HG03097 (cell line): ENCODE measurements around the gene ANKRA2.

Experiments
- ATAC-seq: cut with Tn5 transposase; IDR thresholded peaks from one replicate; pipeline ENCODE4 v1.9.1; 2021; ENCODE audit not compliant: unreplicated experiment, low FRiP score

Gene ANKRA2

GRCh38 chr5:73565139-73565968 lies at the start of gene ANKRA2, which contains the start of gene UTP15:
Gene ANKRA2, minus strand, starts transcription at chr5:73565639. Its CDS starts 2,758 bp downstream, at chr5:73562881.
Gene UTP15, plus strand, starts transcription at chr5:73565743. Its CDS starts 1,602 bp downstream, at chr5:73567345.
- ATAC-seq = peak; percentile 87

GRCh38 chr5:73615085-73615484 lies 49.6 kb upstream of the ANKRA2 start:
- ATAC-seq = no peak

- no peak for ATAC-seq
Measured at GRCh38 chr5:73612799-73613198, 47.4 kb upstream of the ANKRA2 start.

GRCh38 chr5:73607228-73607627 lies 41.8 kb upstream of the ANKRA2 start:
- ATAC-seq = no peak

- no peak for ATAC-seq
Measured at GRCh38 chr5:73606206-73606753, 40.8 kb upstream of the ANKRA2 start.

- no peak for ATAC-seq
Measured at GRCh38 chr5:73605223-73606087, 40.0 kb upstream of the ANKRA2 start.

- no peak for ATAC-seq
Measured at GRCh38 chr5:73603998-73604397, 38.6 kb upstream of the ANKRA2 start.

- ATAC-seq = no peak
Measured at GRCh38 chr5:73599380-73599779, 33.9 kb upstream of the ANKRA2 start.

- ATAC-seq = no peak
Measured at GRCh38 chr5:73596705-73597328, 31.4 kb upstream of the ANKRA2 start.

- ATAC-seq = no peak
Measured at GRCh38 chr5:73592551-73592950, 27.1 kb upstream of the ANKRA2 start.

- no peak for ATAC-seq
Measured at GRCh38 chr5:73591698-73592501, 26.5 kb upstream of the ANKRA2 start.

GRCh38 chr5:73591102-73591695 lies 25.8 kb upstream of the ANKRA2 start:
- no peak for ATAC-seq

- ATAC-seq = no peak
Measured at GRCh38 chr5:73587923-73588322, 22.5 kb upstream of the ANKRA2 start.

GRCh38 chr5:73582285-73583145 lies 17.1 kb upstream of the ANKRA2 start:
- ATAC-seq = no peak

GRCh38 chr5:73565969-73566547 lies 619 bp upstream of the ANKRA2 start:
- no peak for ATAC-seq

GRCh38 chr5:73564675-73565074 lies 764 bp downstream of the ANKRA2 start:
- no peak for ATAC-seq

- ATAC-seq = no peak
Measured at GRCh38 chr5:73564018-73564417, 1.4 kb downstream of the ANKRA2 start.

GRCh38 chr5:73558950-73559349 lies 6.5 kb downstream of the ANKRA2 start:
- no peak for ATAC-seq
